HPDE6-E6E7 (cell line): ENCODE measurements around the gene ZNF284.

Experiments used
- DNase-seq: peaks from one replicate; pipeline ENCODE4 v3.0.0; 2011; ENCODE audit warnings: missing footprints; ENCODE audit errors: extremely low spot score

The ZNF284 gene

DNA sequence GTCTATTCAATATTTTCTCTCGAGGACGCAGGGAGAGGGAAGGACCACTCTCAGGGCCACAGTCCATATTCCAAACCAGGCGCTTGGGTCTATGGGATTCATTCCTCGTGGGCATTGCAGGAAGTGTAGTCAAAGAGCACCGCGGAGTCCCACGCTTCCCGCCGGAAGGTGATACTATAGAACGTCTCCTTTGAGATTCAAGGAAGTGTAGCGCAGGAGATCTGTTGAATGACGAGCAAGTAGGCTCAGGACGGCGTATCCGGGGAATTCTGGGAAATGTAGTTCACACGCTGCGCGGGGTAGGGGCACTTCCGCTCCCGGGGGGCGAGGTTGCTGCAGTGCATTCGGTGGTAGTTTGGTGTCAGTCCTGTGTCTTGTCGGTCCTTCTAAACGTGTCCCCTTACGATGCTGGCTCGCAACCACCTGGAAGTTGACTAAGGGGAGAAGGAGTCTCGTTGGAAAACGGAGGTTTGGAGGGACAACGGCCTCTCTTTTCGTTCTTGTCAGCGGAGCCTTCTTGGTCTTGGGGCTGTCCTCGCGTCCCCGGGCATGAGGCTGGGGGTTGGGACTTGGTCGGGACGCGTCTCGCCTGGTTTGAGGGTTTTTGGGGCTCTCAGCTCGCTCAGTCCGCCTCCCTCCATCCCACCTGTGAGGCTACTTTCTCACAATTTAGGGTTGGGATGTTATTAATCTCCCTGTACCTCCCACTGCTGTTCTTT is at the start of gene ZNF284:
TSS of gene ZNF284 (plus strand) at position 336 of the 719 bp plus-strand sequence. CDS start 4,231 bp downstream, outside the sequence.
- peak; percentile 94 for DNase-seq

GRCh38 chr19:44024900-44025216 is 47.1 kb upstream of the ZNF284 start:
- no peak for DNase-seq

DNA sequence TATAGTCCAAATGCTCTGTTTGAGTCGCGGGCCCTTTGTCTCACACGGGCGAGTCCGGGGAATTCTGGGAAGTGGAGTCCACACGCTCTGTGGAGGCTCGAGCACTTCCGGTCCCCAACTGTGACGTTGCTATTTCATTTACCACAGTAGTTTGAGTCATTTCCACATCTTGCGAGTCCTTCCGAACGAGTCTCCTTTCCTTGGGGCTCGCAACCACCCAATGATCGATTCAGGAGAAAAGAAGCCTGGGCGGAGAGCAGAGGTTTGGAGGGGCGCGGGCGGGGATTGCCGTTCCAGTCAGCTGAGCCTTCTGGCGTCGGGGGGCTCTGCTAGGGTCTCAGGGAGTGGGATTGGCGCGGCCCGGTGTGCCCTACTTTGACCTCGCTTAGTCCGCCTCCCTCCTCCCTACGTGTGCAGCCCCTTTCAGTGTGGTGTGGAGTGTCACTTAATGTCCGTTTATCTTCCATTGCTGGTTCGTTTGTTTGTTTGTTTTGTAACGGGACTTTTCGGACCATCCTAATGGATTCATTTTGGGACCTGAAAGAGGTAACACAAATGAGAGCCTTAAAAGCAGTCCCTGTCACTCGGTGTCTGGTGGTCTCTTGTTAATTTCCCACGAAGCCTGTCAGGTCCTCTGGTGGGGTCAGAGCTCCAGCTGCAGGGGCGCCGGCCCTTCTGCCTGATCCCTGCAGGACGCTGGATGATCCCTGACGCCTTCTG is 46.6 kb upstream of the ZNF284 start, which contains the start of gene ZNF222:
TSS of gene ZNF222 (plus strand) at position 163 of the 720 bp plus-strand sequence. CDS start at position 221, 58 bp downstream.
- DNase-seq = peak; percentile 70

DNA sequence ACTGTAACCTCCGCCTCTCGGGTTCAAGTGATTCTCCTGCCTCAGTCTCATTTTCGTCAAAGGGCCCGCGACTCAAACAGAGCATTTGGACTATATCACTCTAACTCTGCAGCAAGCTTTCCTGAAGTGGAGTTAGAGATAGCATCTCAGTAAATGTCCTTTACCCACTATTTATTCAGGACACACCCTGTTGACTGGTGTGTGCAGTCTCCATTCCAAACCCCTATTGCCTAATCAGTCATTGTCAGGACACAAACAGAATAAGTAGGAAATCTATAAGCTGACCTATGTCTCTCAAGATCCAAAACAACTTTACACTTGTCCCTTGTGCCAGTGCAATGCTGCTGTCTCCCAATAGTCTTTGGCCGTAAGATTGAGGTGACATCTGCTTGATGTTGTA is 45.3 kb upstream of the ZNF284 start:
- DNase-seq = no peak

GRCh38 chr19:44032001-44032610 is 39.9 kb upstream of the ZNF284 start:
- DNase-seq = no peak

- no peak for DNase-seq
Measured at GRCh38 chr19:44042147-44042546, 29.8 kb upstream of the ZNF284 start.

- peak; percentile 29 for DNase-seq
Measured at GRCh38 chr19:44050740-44051649, 21.0 kb upstream of the ZNF284 start.

DNA sequence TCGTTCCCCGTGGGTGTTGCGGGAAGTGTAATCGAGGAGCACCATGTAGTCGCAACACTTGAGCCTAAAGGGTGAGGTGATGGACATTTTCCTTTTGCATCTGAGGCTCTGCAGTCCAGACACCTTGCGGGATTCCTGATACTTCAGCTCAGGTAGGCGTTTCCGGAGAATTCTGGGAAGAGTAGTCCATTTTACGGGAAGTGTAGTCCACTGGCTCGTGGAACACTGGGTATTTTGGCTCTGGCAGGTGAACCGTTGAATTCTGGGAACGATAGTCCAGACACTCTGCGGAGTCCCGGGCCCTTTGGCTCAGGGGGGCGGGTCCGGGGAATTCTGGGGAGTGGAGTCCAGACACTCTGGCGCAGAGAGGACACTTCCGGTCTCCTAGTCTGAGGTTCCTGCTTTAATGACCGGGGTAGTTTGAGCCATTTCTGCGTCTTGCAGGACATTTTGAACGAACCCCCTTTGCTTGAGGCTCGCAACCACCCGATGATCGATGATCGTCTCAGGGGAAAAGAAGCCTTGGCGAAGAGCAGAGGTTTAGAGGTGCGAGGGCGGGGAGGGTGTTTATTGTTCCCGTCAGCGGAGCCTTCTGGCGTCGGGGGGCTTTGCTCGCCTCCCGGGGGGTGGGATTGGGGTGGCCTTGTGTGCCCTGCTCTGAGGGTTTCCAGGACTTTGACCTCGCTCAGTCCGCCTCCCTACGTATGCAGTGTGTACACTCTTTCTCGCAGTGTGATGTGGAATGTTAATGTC is 20.1 kb upstream of the ZNF284 start, which contains the start of gene ZNF223:
TSS of gene ZNF223 (plus strand) at position 387 of the 753 bp plus-strand sequence. CDS start 3,141 bp downstream, outside the sequence.
- DNase-seq = peak; percentile 99

DNA sequence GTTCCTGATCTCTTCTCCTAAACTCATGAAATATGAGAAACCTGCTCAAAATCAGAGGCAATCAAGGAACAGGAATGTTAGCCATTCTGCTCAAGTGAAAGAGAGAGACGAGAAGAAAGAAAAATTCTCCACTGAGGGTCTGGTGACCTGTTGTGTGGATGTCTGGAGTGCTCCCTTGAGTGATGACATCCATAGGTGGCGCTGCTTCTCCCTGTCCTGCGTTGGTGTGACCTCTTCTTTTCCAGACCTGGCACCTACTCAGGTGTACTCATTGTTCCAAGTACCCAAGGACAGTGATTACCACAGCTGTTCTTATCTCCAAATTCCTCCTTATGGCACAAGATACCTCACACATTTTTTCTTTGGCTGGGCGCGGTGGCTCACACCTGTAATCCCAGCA is 16.1 kb upstream of the ZNF284 start:
- no peak for DNase-seq

DNA sequence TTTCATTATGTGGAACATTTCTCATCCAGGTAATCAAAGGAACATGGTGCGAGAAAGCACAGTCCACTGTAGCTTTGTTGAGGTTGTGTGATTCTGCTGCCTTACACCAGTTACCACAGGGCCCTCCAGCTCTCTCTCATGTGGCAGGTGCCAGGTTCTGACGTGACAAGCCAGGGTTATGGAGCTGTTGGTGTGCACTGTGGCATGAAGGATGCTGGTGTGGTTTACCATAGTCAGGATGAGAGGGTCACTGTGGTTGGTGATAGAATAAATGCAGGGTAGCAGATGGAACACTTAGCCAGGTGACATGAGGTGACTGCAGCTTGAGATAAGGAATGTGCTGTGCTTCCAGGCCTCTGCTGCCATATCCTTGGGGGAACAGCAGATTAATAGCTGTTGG is 12.7 kb upstream of the ZNF284 start:
- no peak for DNase-seq

DNA sequence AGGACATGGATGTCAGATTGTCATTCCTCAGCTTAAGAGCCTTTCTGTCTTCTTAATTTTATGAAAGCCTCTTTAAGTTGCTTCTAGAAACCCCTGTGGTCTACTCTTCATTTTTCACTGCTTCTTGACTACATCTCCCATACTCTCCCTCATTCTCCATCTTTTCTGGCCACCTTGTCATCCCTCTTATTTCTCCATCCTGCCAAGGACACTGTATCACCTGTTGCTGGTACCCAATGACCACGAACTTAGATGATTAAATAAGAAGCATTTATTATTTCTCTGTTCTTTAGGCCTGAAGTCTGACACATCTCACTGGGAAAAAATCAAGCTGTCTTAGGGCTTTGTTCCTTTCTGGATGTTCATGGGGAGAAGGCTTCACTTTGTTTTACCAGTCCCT is 10.9 kb upstream of the ZNF284 start:
- DNase-seq = no peak

DNA sequence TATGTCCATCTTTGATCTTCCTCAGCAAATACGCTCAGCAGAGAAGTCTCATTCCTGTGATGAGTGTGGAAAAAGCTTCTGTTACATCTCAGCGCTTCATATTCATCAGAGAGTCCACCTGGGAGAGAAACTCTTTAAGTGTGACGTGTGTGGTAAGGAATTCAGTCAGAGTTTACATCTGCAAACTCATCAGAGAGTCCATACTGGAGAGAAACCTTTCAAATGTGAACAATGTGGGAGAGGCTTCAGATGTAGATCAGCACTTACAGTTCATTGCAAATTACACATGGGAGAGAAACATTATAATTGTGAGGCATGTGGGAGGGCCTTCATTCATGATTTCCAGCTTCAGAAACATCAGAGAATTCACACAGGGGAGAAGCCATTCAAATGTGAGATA is 5.7 kb upstream of the ZNF284 start:
- no peak for DNase-seq

DNA sequence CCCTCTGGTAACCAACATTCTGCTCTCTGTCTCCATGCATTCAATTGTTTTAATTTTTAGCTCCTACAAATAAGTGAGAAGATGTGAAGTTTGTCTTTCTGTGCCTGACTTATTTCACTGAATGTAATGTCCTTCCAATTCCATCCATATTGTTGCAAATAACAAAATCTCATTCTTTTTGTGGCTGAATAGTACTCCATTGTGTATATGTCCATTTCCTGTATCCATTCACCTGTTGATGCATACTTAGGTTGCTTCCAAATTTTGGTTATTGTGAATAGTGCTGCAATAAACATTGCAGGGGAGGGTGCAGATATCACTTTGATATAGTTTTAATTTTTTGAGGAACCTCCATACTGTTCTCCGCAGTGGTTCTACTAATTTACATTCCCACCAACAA is 2.5 kb upstream of the ZNF284 start:
- DNase-seq = no peak

DNA sequence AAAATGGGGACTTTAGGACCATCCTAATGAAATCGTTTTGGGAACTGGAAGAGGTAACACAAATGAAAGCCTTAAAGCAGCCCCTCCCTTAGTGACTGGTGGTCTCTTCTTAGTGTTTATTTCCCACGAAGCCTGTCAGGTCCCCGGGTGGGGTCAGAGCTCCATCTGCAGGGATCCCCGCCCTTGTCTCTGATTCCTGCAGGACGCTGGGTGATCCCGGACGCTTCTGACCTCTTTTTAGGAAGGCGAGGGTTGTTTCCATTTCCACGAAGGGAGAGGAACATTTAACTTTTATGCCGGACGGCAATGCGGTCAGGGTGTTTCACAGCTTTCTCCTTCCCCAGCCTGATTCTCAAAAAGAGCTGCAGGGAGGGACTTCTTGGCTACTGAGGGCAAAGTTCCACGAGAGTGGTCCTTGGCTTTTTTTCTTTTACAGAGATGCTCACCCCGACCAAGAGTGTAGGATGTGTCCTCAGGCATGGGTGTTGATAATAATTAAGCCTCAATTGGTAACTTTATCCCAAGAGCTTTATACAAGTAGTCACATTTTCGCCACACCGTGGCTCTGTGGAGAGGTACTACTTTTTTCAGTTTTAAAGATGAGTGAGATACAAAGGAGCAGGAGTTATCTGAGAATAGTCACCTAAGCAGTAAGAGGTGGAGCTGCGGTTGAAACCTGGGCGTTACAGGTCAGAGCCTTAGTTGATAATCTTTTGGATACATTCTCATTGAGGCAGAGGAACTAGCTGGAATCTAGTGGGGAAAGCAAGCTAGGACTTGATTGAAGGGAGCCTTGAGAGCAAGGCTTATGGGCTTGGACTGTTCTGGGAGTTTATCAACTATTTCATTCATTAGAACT is 813 bp downstream of the ZNF284 start:
- DNase-seq = no peak

GRCh38 chr19:44076325-44076724 is 4.4 kb downstream of the ZNF284 start:
- DNase-seq = no peak

GRCh38 chr19:44092108-44092507 is 20.1 kb downstream of the ZNF284 start:
- DNase-seq = no peak

DNA sequence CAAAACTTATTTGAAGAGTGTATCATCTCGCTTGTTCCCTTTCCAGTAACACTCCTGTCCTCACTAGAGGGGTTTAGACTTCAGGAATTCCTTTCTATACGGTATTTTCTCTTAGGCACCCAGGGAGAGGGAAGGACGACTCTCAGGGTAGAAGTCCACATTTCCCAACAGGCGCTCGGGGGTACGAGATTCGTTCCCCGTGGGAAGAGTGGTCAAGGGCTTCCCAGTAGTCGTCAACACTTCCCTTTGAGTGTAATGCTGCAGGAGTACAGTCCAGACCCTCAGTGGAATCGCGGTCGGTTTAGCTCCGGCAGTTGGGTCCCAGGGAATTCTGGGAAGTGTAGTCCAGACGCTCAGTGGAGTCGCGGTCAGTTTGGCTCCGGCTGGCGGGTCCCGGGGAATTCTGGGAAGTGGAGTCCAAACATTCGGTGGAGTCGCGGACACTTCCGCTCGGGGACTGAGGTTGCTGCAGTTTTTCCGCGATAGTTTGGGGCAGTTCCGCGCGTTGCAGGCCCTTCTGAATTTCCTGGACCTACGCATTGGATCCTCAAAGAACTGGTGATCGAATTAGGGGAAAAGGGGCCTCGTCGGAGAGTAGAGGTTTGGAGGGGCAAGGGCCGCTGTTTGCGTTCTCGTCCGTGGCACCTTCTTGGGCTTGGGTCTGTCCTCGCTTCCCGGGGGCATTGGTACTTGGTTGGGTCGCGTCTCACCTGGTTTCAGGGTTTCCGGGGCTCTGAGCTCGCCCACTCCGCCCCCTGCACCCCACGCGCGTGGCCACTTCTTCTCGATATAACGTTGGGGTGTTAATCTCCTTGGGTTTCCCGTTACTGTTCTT is 22.2 kb downstream of the ZNF284 start, which contains the start of gene ZNF224:
TSS of gene ZNF224 (plus strand) at position 431 of the 835 bp plus-strand sequence. CDS start 3,513 bp downstream, outside the sequence.
- DNase-seq = peak; percentile 92

GRCh38 chr19:44107751-44108150 is 35.8 kb downstream of the ZNF284 start:
- DNase-seq = no peak

GRCh38 chr19:44109458-44109857 is 37.5 kb downstream of the ZNF284 start:
- no peak for DNase-seq
